Activated B cell treated with CpG ODN at 0.5 μM for 24 hours (primary cell): Measurements from ENCODE around the gene LMX1B. TPM values are rescaled to one million over a fixed set of nuclear protein-coding genes. Genes with fewer than 3 reads are reported as not detected.

Experiments used
- ATAC-seq: fragments of 200-7000 bp; cut with Tn5 transposase; one replicate; pipeline ENCODE4 v1.10.0; 2021; ENCODE audit warnings: low read depth, mild to moderate bottlenecking, moderate library complexity
- CTCF ChIA-PET: fragments of 350-600 bp; sonication (Branson Sonifier 250); formaldehyde crosslinking; loops from one replicate; lab custom pipeline; 2021; ENCODE audit warnings: antibody characterized with exemption; lab: Charles Lee
- POLR2A ChIA-PET: fragments of 350-600 bp; sonication (Branson Sonifier 250); formaldehyde crosslinking; loops from one replicate; lab custom pipeline; 2021; ENCODE audit warnings: antibody characterized with exemption; lab: Charles Lee
- DNase-seq: peaks from one replicate; pipeline ENCODE4 v3.0.0; 2022
- H3K27ac Mint-ChIP-seq: one replicate; pipeline ENCODE4 v1.8.0; 2020; ENCODE audit warnings: mixed read lengths
- H3K27me3 Mint-ChIP-seq: one replicate; pipeline ENCODE4 v1.8.0; 2021; ENCODE audit warnings: mixed read lengths
- H3K36me3 Mint-ChIP-seq: one replicate; pipeline ENCODE4 v1.8.0; 2021; ENCODE audit warnings: low read depth, mixed read lengths
- H3K4me1 Mint-ChIP-seq: one replicate; pipeline ENCODE4 v1.8.0; 2021; ENCODE audit warnings: mixed read lengths
- H3K4me3 Mint-ChIP-seq: one replicate; pipeline ENCODE4 v1.8.0; 2020; ENCODE audit warnings: mild to moderate bottlenecking, mixed read lengths
- H3K9me3 Mint-ChIP-seq: one replicate; pipeline ENCODE4 v1.8.0; 2020; ENCODE audit warnings: mixed read lengths
- CTCF ChIP-seq: fragments of 200-600 bp; IDR thresholded peaks from one replicate; pipeline ENCODE4 v1.8.0; 2022; ENCODE audit warnings: antibody characterized with exemption, mild to moderate bottlenecking
- intact Hi-C: fragments of 100-400 bp; cut with micrococcal nuclease; formaldehyde crosslinking; loops from one replicate; pipeline ENCODE4 v1.15.1; 2024
- total RNA-seq: library from RNA; stranded (reverse); gene quantifications from 2 replicates; pipeline ENCODE4 v1.2.3, GENCODE V29; 2022

The LMX1B gene
- total RNA-seq, 1 donor from 2014 or later, result not detected

DNA sequence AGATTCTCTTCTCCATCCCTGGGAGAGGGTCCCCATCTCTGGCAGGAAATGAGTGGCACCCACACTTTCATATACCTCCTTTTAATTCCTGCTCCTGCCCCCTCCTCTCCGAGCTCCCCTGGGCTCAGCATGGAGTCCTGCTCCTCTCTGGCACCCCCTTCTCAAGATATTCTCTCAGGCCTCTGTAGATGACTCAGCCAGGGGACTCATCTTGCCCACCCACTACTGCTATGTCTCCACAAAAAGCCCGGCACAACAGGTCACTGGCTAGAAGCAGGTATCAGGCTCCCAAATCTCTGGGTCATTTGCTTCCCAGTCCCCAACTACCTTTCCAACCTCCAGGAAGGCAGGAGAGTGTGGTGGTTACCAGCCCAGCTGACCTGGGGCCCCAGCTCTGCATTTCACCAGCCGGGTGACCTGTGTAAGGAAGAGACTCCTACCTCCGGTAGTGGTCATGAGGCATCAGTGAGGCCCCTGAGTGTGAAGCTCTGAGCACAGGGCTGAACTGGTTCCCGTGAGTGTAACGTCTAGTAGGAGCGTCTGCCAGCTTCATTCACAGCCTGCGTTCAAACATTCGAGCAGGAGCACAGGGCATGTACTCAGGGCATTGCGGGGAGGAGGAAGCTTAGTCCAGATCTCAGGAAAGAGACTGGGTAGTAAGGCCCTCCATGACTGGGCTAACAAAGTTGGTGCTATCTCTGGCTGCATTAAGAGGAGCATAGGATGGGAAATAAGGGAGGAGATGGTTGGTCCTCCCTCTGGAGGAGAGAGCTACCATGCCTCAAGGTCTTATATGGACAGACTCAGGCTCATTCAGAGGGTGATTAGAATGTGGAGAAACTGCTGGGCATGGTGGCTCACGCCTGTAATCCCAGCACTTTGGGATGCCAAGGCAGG, 63.7 kb downstream of the LMX1B start:
- TF ChIP-seq CTCF, result no peak
- peaks cover 60% of the 10 kb centered on the region for H3K27me3 Mint-ChIP-seq
- H3K4me1 Mint-ChIP-seq, result peaks cover 3% of the 10 kb centered on the region
- ChIA-PET CTCF (no interaction called here), POLR2A (interaction anchor here (0.7 kb wide), 1 partner anchor 110 kb away, joined by 3 read pairs; no protein-coding TSS in a partner anchor)
- no peaks in the 10 kb centered on the region for H3K9me3 Mint-ChIP-seq
- no peak overlapping the region for H3K4me3 Mint-ChIP-seq
- H3K27ac Mint-ChIP-seq, result no peak overlapping the region
- ATAC-seq, result no peak
- H3K36me3 Mint-ChIP-seq, result no peaks in the 10 kb centered on the region
- no peak for DNase-seq
- intact Hi-C loops, result no loop called here

GRCh38 chr9:126678989-126679388, 65.3 kb downstream of the LMX1B start:
- no peak for TF ChIP-seq CTCF
- no peak overlapping the region for H3K27ac Mint-ChIP-seq
- intact Hi-C loops, result no loop called here
- H3K4me3 Mint-ChIP-seq, result no peak overlapping the region
- ChIA-PET POLR2A (no interaction called here), CTCF (interaction anchor here (1.2 kb wide), 1 partner anchor 12 kb away, joined by 4 read pairs; no protein-coding TSS in a partner anchor)
- H3K36me3 Mint-ChIP-seq, result no peaks in the 10 kb centered on the region
- no peaks in the 10 kb centered on the region for H3K9me3 Mint-ChIP-seq
- no peak for DNase-seq
- peaks cover 65% of the 10 kb centered on the region for H3K27me3 Mint-ChIP-seq
- ATAC-seq, result no peak
- H3K4me1 Mint-ChIP-seq, result peaks cover 3% of the 10 kb centered on the region

GRCh38 chr9:126681336-126681735, 67.6 kb downstream of the LMX1B start:
- peaks cover 69% of the 10 kb centered on the region for H3K27me3 Mint-ChIP-seq
- CTCF ChIA-PET, result no interaction called here
- DNase-seq, result no peak
- H3K36me3 Mint-ChIP-seq, result no peaks in the 10 kb centered on the region
- H3K9me3 Mint-ChIP-seq, result no peaks in the 10 kb centered on the region
- no peak overlapping the region for H3K27ac Mint-ChIP-seq
- no peak overlapping the region for H3K4me3 Mint-ChIP-seq
- no peak for ATAC-seq
- intact Hi-C loops, result no loop called here
- no peak for TF ChIP-seq CTCF
- POLR2A ChIA-PET, result no interaction called here
- peaks cover 3% of the 10 kb centered on the region for H3K4me1 Mint-ChIP-seq

- intact Hi-C loops, result no loop called here
- ChIA-PET CTCF (interaction anchor here (0.6 kb wide), 1 partner anchor 1770 kb away, joined by 3 read pairs; no protein-coding TSS in a partner anchor), POLR2A (no interaction called here)
- H3K27me3 Mint-ChIP-seq, result peaks cover 72% of the 10 kb centered on the region
- no peaks in the 10 kb centered on the region for H3K36me3 Mint-ChIP-seq
- H3K27ac Mint-ChIP-seq, result no peak overlapping the region
- no peak for DNase-seq
- no peak for TF ChIP-seq CTCF
- H3K9me3 Mint-ChIP-seq, result no peaks in the 10 kb centered on the region
- peaks cover 3% of the 10 kb centered on the region for H3K4me1 Mint-ChIP-seq
- H3K4me3 Mint-ChIP-seq, result peak overlapping the region; percentile 5
- ATAC-seq, result no peak
Observed at GRCh38 chr9:126682113-126682810, 68.5 kb downstream of the LMX1B start.
